GM12873 (cell line): Measurements from ENCODE around the gene EXOSC10.

Source experiments
- TF ChIP-seq, protein P1 (sequence below): IDR thresholded peaks from 2 replicates; pipeline ENCODE4 v1.5.1; 2012; ENCODE audit warnings: low read depth, mild to moderate bottlenecking, moderate library complexity, low read length, control low read depth; ENCODE audit not compliant: insufficient read depth; ENCODE audit errors: missing control alignments

Gene EXOSC10

DNA sequence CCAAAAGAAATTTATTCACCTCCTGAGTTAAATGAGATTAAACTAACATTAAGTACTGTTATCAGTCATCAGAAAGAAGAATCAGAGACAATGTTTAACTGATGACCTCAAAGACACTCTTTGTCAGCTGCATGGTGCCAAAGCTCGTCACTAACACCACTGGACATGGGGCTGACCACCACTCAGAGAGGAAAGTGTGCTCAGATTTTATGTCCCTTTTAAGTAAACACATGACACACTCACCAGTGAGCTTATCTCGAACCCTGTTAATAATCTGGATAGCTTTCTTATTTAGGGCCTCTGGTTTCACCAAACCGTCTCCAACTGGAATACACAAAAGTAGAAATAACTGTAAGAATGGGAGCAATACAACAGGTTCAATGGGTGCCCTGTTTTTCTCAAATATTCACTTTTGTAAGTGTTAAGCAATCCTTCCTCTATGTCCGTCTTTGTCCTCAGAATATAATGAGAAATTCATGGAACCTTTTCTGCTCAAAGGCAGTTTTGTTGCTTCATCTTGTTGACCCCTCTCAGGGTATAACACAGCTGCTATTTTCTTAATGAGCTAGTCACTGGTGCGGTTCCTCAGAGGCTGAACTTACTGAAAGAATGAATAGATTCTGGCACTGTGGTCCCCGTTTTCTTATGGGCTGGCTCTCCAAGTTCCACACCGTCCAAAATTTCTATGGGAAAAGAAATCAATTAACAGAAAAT, 9.5 kb upstream of the EXOSC10 start:
- TF ChIP-seq, protein P1, sequence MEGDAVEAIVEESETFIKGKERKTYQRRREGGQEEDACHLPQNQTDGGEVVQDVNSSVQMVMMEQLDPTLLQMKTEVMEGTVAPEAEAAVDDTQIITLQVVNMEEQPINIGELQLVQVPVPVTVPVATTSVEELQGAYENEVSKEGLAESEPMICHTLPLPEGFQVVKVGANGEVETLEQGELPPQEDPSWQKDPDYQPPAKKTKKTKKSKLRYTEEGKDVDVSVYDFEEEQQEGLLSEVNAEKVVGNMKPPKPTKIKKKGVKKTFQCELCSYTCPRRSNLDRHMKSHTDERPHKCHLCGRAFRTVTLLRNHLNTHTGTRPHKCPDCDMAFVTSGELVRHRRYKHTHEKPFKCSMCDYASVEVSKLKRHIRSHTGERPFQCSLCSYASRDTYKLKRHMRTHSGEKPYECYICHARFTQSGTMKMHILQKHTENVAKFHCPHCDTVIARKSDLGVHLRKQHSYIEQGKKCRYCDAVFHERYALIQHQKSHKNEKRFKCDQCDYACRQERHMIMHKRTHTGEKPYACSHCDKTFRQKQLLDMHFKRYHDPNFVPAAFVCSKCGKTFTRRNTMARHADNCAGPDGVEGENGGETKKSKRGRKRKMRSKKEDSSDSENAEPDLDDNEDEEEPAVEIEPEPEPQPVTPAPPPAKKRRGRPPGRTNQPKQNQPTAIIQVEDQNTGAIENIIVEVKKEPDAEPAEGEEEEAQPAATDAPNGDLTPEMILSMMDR, result no peak

DNA sequence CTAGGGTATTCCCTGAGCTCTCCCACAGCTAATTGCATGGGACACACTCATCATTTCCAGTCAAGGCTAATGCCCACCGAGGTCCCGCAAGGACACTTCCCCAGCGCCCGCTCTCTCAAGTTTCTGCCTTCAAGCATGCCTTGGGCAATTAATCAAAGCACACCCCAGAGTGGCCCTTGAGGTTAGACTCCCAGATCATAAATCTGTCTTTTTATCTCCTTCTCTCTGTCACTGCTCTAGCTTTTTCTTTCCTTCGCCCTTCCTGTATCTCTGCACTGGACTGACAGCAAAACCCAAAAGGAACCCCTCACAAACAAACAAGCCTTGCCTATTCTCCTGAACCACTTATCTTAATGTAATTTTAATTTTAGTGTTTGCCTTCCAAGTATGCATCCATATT, 7.9 kb upstream of the EXOSC10 start:
- TF ChIP-seq, protein P1, result no peak

DNA sequence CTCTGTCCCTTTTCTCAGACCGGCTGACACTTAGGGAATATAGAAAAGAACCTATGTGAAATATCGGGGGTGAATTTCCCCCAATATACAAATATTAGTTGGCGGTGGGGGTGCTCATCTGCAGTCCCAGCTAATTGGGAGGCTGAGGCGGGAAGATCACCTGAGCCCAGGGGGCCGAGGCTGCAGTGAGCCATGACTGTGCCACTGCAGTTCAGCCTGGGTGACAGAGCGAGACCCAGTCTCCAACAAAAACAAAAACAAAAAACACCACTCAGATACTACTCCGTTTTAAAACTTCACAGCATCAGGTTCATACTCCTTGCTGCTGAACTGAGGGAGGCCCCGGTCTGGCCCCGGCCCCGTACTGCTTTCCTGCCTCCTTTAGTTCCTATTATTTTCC, 5.9 kb upstream of the EXOSC10 start:
- TF ChIP-seq, protein P1, result no peak

DNA sequence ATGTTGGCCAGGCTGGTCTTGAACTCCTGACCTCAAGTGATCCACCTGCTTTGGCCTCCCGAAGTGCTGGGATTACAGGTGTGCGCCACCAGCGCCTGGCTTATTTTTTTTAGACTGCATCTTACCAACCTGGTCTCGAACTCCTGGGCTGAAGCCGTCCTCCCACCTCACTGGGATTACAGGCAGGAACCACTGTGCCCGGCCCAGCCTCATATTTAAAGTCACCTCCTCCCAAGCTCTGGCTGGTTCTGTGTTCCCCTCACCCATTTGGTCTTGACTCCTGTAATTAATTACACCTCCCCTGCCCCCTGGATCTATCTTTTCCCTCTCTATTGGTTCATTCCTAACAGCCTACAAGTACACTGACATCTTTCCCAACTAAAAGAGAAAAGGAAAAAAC, 1.7 kb upstream of the EXOSC10 start:
- TF ChIP-seq, protein P1, result no peak

DNA sequence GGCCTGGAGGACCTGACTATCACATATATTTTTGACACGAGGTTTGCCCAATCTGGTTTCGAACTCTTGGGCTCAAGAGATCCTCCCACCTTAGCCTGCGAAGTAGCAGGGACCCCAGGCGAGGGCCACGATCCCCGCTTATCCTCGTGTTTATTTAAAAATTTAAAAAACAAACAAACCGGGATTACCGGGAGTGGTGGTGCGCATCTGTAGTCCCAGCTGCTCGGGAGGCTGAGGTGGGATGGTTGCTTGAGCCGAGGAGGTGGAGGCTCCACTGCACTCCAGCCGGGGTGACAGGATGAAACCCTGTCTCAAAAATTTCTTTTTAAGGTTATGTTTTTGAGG, 452 bp upstream of the EXOSC10 start:
- TF ChIP-seq, protein P1, result no peak

DNA sequence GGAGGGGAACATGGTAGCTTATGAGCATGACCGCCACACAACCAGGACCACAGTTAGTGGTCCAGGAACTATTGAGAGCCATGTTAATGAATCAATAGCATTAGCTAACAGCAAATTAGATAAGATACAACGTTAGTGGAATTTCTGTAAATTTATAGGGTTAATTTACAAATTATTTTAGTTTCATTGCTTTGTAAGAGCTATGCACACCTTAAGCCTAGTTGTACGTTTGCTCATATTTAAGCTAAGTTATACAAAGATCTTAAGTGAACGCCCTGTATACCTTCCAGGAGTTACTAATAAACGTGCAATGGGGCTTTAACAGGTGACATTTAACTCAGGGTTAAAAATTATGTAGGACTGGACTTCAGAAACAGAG, 749 bp downstream of the EXOSC10 start:
- TF ChIP-seq, protein P1, result no peak

DNA sequence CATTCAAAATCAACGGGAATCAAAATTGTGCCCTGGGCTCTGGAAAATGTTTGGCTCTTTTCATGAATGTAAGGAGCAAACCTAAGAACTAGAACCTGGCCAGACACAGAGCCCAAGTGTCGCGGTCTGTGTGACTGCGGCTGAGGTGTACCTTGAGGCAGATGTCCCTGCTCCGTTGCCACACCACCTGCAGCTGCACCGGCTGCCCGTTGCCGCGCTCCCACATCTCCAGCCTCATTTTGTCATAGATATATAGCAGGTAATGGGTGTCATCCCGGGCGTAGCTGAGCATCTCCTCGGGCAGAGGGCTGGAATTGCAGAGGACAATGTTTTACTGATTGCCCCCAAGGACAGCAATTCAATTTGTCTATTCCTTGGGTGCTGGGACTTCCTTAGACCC, 18.7 kb downstream of the EXOSC10 start:
- TF ChIP-seq, protein P1, result no peak
